ENCODE results near the gene FOXK2.

FOXK2 gene

DNA sequence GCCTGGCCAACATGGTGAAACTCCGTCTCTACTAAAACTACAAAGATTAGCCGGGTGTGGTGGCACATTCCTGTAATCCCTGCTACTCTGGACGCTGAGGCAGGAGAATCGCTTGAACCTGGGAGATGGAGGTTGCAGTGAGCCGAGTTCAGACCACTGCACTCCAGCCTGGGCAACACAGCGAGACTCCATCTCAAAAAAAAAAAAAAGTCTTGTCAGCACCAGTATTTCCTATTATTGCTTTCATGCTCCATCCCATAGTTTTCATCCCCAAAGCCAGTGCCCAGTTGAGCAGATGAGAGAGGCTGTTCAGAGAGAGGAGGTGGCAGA is 70.3 kb downstream of the FOXK2 start:
- Mint-ChIP-seq H3K9me3 (no peaks in the 10 kb centered on the region), H3K27me3 (no peaks in the 10 kb centered on the region), H3K36me3 (peaks cover 32 to 46% of the 10 kb centered on the region in 2 donors), H3K4me1 (peaks cover 37 to 71% of the 10 kb centered on the region in 2 donors), H3K27ac (no peak overlapping the region), H3K4me3 (no peak overlapping the region)
- DNase-seq: no peak
- ATAC-seq (replicated peaks): no peak

DNA sequence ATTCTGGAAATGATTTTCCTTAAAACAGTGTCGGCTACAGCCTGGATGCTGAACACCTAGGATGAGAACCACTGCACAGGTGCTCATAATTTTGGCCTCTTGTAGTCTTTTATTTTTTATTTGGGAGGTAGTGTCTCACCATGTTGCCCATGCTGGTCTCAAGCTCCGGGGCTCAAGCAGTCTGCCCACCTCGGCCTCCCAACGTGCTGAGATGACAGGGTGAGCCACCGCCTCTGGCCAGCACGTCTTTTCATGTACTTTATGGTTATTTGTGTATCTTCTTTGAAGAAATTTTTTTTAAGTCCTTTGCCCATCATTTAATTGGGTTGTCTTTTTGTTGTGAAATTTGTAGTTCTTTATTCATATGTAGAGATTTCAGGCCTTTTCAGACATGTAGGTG is 70.7 kb downstream of the FOXK2 start:
- no peaks in the 10 kb centered on the region for H3K9me3 Mint-ChIP-seq
- ATAC-seq (replicated peaks) (no peak), DNase-seq (no peak)
- no peak overlapping the region for H3K4me3 Mint-ChIP-seq
- H3K27ac Mint-ChIP-seq: peak overlapping the region; percentile 59
- peaks cover 28 to 44% of the 10 kb centered on the region in 2 donors for H3K36me3 Mint-ChIP-seq
- H3K27me3 Mint-ChIP-seq: no peaks in the 10 kb centered on the region
- peaks cover 38 to 71% of the 10 kb centered on the region in 2 donors for H3K4me1 Mint-ChIP-seq

DNA sequence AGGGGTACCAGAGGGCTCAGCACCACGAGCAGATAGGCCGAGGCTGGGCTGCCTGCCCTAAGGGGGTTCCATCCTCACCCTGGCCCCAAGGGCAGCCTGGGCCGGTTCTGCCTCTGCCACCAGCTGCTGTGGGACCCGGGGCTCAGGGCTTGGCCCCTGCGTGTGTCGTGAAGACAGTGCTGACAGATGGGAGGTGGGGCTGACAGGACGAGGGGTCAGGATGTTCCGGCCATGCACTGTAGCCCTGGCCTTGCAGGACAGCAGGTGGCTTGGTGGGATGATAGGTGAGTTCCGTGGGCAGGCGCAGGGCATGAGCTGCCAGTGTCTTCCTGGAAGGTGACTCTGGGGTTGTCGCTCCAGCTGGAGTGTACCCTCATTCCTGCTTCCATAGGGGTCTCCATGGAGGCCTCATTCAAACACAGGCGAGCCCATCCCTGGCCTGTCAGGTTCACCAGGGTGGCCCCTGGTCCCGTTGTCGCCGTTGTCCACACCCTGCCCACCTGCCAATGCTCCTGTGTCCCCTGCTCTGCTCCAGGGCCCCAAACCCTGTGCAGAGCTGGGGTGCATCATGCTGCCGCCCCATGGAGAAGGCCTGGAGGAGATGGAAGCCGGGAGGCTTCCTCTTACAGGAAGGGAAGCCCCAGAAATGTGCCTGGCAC is 71.5 kb downstream of the FOXK2 start:
- ATAC-seq (replicated peaks) (peak in 1 of 2 donors; percentile 4), DNase-seq (no peak)
- peaks cover 25 to 46% of the 10 kb centered on the region in 2 donors for H3K36me3 Mint-ChIP-seq
- H3K27me3 Mint-ChIP-seq: no peaks in the 10 kb centered on the region
- no peaks in the 10 kb centered on the region for H3K9me3 Mint-ChIP-seq
- peak overlapping the region; percentile 85 for H3K27ac Mint-ChIP-seq
- peaks cover 36 to 71% of the 10 kb centered on the region in 2 donors for H3K4me1 Mint-ChIP-seq
- no peak overlapping the region for H3K4me3 Mint-ChIP-seq

DNA sequence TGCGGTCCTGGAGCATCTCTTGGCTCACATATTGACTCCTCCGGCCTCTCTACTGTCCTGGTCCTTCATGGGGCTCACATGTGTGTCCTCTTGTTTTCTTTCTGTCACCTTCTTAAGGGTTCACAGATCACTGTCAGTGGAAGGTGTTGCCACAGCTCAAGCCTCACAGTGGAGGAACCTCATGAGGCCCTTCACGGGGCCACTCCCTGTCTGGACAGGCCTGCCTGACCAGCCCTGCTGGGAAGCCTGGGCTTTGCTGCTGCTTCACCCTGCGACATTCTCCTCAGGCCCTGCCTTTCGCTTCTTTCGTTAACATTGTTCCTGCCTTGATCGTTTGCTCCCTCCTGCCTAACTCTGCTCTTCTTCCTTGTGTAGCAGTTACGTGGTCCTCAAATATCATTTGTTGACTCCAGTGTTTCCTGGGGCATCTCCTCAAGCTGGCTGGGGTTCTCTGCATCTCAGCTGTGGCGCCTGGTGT is 72.8 kb downstream of the FOXK2 start:
- H3K4me1 Mint-ChIP-seq: peaks cover 31 to 71% of the 10 kb centered on the region in 2 donors
- ATAC-seq (replicated peaks) (no peak), DNase-seq (no peak)
- H3K36me3 Mint-ChIP-seq: peaks cover 22 to 52% of the 10 kb centered on the region in 2 donors
- H3K27ac Mint-ChIP-seq: peak overlapping the region; percentile 93
- peak overlapping the region; percentile 56 to 59 for H3K4me3 Mint-ChIP-seq
- no peaks in the 10 kb centered on the region for H3K9me3 Mint-ChIP-seq
- H3K27me3 Mint-ChIP-seq: no peaks in the 10 kb centered on the region

DNA sequence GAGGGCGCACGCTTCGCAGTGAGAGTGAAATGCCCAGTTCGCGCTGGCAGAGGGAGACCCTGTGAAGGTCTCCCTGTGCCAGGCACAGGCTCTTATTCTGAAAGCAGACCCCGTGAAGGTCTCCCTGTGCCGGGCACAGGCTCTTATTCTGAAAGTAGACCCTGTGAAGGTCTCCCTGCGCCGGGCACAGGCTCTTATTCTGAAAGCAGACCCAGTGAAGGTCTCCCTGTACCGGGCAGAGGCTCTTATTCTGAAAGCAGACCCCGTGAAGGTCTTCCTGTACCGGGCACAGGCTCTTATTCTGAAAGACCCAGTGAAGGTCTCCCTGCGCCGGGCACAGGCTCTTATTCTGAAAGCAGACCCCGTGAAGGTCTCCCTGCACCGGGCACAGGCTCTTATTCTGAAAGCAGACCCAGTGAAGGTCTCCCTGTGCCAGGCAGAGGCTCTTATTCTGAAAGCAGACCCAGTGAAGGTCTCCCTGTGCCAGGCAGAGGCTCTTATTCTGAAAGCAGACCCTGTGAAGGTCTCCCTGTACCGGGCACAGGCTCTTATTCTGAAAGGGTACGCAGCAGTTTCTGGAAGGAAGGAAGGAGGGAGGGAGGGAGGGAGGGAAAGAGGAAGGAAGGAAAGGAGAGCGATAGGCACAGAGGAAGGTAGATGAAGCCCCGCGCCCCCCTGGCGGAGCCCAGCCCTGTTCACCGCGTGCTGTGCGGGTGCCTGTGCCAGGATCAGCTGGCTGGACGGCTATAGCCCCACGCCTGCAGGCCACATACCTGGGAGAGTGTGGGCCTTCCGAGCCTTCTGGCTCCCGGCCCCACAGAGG is 73.4 kb downstream of the FOXK2 start:
- ATAC-seq (replicated peaks): peak; percentile 43 to 44
- Mint-ChIP-seq H3K9me3 (no peaks in the 10 kb centered on the region), H3K27me3 (no peaks in the 10 kb centered on the region), H3K27ac (peak overlapping the region; percentile 93), H3K4me3 (peak overlapping the region; percentile 74 to 80), H3K36me3 (peaks cover 23 to 52% of the 10 kb centered on the region in 2 donors), H3K4me1 (peaks cover 26 to 65% of the 10 kb centered on the region in 2 donors)
- peak; percentile 60 for DNase-seq

DNA sequence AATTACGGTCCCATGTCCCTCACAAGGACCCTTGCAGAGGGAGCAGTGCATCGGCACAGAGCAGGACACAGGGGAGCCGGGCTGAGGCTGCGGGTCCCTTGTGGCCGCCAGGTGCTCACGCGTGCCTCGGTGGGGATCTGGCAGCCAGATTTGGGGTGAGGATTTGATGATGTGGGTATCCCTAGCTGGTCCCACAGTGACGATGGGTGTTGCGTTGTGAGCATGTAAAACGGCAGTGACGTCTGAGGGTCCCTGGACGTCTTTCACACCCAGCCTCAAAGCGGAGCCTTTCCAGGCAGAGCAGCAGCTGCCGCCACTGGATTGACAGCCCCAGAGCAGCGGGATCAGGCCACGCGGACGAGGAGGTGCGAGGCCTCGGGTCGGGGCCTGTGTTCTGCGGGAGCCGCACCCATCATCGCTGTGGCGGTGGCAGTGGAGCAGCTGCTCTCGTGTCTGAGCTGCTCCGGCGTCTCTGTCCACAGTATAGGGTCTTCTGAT is 74.1 kb downstream of the FOXK2 start:
- no peaks in the 10 kb centered on the region for H3K27me3 Mint-ChIP-seq
- H3K27ac Mint-ChIP-seq: peak overlapping the region; percentile 93
- no peaks in the 10 kb centered on the region for H3K9me3 Mint-ChIP-seq
- H3K36me3 Mint-ChIP-seq: peaks cover 23 to 53% of the 10 kb centered on the region in 2 donors
- DNase-seq (no peak), ATAC-seq (replicated peaks) (no peak)
- peaks cover 23 to 60% of the 10 kb centered on the region in 2 donors for H3K4me1 Mint-ChIP-seq
- H3K4me3 Mint-ChIP-seq: peak overlapping the region; percentile 74 to 80

DNA sequence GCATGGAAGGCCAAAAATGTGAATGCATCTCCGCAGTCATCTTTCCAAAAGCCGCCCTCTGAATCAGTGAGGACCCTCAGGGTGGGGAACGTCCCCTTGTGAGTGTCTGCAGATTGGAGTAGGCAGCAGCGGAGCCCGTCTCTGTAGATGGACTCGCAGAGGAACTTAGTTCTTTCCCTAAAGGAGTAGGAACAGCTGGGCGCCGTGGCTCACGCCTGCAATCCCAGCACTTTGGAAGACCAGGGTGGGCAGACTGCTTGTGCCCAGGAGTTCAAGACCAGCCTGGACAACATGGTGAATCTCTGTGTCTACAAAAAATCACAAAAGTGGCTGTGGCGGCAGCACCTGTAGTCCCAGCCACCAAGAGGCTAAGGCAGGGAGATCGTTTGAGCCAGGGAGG is 75.0 kb downstream of the FOXK2 start:
- Mint-ChIP-seq H3K4me3 (peak overlapping the region; percentile 36 to 80), H3K36me3 (peaks cover 29 to 54% of the 10 kb centered on the region in 2 donors), H3K27ac (peak overlapping the region; percentile 37), H3K27me3 (no peaks in the 10 kb centered on the region), H3K9me3 (no peaks in the 10 kb centered on the region), H3K4me1 (peaks cover 23 to 67% of the 10 kb centered on the region in 2 donors)
- DNase-seq (no peak), ATAC-seq (replicated peaks) (no peak)

DNA sequence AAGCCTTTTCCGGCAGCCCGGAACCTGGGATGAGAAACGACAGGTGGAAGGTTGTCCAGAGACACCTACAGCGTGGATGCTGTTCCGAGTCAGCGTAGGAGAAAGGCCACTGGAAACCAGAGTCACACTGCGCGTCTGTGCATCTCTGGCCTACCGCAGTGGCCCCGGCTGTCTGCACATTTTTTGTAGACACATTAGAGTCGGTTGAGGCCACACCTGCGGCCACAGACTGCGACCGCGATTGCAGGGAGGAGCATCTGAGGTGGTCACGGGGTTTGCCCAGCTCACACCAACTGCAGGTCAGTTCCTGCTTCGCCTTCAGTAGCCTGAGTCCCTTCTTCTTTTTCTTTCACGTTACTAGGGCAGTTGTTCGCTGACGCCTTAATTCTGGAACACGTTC is 76.4 kb downstream of the FOXK2 start:
- no peaks in the 10 kb centered on the region for H3K27me3 Mint-ChIP-seq
- H3K4me1 Mint-ChIP-seq: peaks cover 27 to 67% of the 10 kb centered on the region in 2 donors
- no peak overlapping the region for H3K4me3 Mint-ChIP-seq
- H3K9me3 Mint-ChIP-seq: no peaks in the 10 kb centered on the region
- H3K27ac Mint-ChIP-seq: peak overlapping the region; percentile 39
- peaks cover 38 to 62% of the 10 kb centered on the region in 2 donors for H3K36me3 Mint-ChIP-seq
- no peak for DNase-seq
- no peak for ATAC-seq (replicated peaks)

DNA sequence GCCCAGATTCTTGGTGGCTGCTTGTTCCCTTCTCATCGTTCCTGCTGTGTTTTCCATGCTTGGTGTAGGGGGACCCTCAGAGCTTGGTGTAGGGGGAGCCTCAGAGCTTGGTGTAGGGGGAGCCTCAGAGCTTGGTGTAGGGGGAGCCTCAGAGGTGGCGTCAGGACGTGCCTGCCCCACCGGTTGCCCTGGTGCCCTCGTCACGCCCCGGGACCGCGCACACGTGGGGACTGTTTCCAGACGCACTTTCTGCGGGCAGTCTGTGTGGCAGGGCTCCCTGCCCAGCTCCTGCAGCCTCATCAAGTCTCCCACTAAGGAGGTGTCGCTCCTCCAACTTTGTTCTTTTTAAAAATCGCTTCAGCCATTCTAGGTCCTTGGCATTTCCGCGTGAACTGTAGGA is 76.8 kb downstream of the FOXK2 start:
- DNase-seq (no peak), ATAC-seq (replicated peaks) (no peak)
- Mint-ChIP-seq H3K36me3 (peaks cover 42 to 66% of the 10 kb centered on the region in 2 donors), H3K27ac (peak overlapping the region; percentile 39), H3K9me3 (no peaks in the 10 kb centered on the region), H3K4me3 (no peak overlapping the region), H3K27me3 (no peaks in the 10 kb centered on the region), H3K4me1 (peaks cover 27 to 67% of the 10 kb centered on the region in 2 donors)

DNA sequence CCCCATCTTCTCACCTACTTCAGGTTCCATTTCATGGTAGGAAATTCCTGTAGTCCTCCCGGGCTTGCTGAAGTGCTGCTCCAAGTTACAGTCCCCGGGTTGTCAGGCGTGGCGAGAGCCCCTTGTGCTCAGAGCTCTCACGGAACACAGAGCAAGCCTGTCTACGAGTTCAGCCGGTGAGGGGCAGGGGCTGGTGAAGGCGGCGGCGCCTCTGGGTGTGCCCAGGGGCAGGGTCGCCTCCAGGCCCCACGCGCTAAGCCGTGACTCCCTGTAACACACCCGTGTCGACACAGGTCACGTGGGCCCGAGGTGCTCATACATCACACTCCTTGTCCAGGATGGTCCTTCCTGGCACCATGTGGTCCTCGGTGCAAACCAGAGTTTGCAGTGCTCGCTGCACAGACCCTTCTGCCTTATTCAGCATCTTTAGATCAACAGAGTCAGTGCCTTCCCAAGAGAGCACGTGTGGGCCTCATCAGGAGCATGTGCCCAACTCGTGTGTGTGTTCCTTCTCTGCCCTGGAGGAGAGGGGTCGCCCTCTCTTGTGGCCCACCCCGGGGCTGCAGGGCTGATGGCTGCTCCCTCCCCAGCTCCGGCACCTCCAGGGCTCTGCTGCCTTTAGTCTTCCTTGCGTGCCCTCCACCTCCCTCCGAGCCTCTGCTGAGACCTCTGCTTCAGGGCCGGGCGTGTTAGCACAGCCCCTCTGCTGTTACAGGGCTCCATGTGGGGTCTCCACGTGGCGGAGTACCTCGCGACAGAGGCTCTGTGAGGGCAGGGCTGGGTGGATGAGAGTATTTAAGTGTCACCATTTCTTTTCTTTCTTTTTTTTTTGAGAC is 77.5 kb downstream of the FOXK2 start:
- Mint-ChIP-seq H3K4me1 (peaks cover 23 to 61% of the 10 kb centered on the region in 2 donors), H3K9me3 (no peaks in the 10 kb centered on the region), H3K36me3 (peaks cover 46 to 74% of the 10 kb centered on the region in 2 donors), H3K4me3 (no peak overlapping the region), H3K27ac (no peak overlapping the region), H3K27me3 (no peaks in the 10 kb centered on the region)
- ATAC-seq (replicated peaks) (no peak), DNase-seq (no peak)

DNA sequence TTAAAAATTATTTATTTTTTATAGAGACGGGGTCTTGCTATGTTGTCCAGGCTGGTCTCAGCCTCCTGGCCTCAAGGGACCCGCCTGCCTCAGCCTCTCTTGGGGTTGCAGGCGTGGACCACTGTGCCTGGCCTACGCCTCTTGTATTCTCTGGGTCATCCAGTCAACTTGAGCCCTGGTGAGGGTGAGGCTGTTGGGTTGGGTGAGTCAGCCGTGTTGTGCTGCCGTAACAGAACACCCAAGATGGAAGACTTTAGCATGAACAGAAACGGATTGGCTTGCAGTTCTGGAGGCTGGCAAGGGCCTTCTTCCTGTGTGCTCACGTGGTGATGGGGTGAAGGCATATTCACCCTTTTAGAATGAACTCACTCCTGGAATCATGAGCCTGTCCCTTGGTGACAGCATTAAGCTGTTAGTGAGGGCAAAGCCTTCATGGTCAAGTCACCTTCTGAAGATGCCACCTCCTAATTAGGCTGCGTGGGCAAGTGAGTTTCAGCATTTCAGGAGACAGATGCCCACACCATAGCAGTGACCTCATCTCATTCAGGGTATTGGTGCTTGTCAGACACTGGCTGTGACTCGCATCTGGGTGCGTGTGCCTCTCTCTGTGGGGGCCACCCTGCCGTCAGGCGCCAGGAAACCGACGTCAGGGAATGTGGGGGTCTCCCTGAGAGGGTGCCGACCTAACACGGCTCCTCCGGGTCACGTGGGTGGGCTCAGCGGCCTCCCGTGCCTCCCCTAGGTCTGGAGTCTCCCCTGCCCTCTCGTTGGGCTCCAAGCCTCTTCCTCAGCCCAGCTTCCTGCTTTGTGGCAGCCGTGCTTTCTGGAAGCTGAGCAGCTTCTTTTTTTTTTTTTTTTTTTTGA is 79.0 kb downstream of the FOXK2 start:
- H3K36me3 Mint-ChIP-seq: peaks cover 52 to 76% of the 10 kb centered on the region in 2 donors
- no peak overlapping the region for H3K27ac Mint-ChIP-seq
- DNase-seq: no peak
- no peak overlapping the region for H3K4me3 Mint-ChIP-seq
- ATAC-seq (replicated peaks): no peak
- H3K27me3 Mint-ChIP-seq: no peaks in the 10 kb centered on the region
- H3K9me3 Mint-ChIP-seq: no peaks in the 10 kb centered on the region
- peaks cover 18 to 50% of the 10 kb centered on the region in 2 donors for H3K4me1 Mint-ChIP-seq

DNA sequence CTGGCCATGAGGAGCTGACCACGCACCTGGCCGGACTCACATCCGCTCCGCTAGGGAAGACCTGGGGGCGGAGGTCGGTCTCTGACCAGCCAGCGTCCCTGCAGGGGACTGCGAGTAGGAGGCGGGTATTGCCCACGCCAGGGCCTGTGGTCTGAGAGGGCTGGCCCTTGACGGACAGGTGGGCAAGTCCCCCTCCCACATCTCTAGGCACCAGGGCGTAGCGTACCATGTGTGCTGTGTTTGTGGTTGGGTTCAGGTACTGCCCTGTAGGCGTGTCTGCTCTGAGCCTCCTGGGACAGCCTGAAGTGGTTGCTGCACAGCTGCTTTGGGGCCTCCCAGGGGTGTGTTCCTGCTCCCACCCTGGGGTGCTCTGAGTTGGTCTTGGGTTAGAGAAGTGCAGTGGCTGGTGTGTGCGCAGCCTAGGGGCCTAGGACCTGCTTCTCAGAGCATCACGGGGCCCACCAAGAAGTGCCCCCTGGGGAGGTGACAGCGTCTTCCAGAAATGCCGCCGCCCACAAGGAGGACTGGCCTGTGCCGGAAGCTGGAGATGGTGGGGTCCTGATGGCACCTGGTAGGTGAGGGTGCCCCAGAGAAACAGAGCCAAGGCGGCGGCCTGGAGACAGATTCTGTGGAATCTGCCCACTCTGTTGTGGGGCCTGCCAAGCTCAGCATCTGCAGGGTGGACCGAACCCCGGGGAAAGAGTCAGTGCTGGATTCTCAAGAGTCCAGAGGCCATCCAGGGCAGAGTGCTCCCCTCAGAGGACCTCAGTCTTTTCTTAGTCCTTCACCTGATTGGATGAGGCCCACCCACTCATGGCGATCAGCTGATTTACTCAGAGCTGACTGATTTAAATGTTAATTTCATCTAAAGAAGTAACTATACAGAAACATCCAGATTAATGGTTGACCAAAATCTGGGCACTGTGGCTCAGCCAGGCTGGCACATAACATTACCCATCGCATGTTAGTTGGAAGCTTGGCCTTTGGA is 80.4 kb downstream of the FOXK2 start:
- Mint-ChIP-seq H3K27ac (peak overlapping the region; percentile 25), H3K27me3 (no peaks in the 10 kb centered on the region), H3K36me3 (peaks cover 54 to 78% of the 10 kb centered on the region in 2 donors), H3K9me3 (no peaks in the 10 kb centered on the region), H3K4me1 (peaks cover 21 to 48% of the 10 kb centered on the region in 2 donors), H3K4me3 (no peak overlapping the region)
- DNase-seq (no peak), ATAC-seq (replicated peaks) (peak; percentile 58 to 67)
